GM19463 (cell line): ENCODE data around the gene TRAPPC3.
A peak's percentile ranks its signal among the peaks of the same experiment; 100 is the strongest.

Source experiments
- ATAC-seq: cut with Tn5 transposase; IDR thresholded peaks from one replicate; pipeline ENCODE4 v1.9.1; 2021; ENCODE audit warnings: mild to moderate bottlenecking, moderate library complexity; ENCODE audit not compliant: unreplicated experiment

The TRAPPC3 gene

GRCh38 chr1:36107394-36107793 lies 41.9 kb downstream of the TRAPPC3 start:
- ATAC-seq, result no peak

GRCh38 chr1:36106269-36106668 lies 43.0 kb downstream of the TRAPPC3 start:
- no peak for ATAC-seq

- no peak for ATAC-seq
These were observed 47.7 kb downstream of the TRAPPC3 start for GRCh38 chr1:36101546-36101945.

GRCh38 chr1:36100376-36100775 lies 48.9 kb downstream of the TRAPPC3 start:
- no peak for ATAC-seq

- no peak for ATAC-seq
These were observed 49.5 kb downstream of the TRAPPC3 start for GRCh38 chr1:36099681-36100341.

- no peak for ATAC-seq
These were observed 50.5 kb downstream of the TRAPPC3 start for GRCh38 chr1:36098650-36099365.

- ATAC-seq, result no peak
These were observed 51.3 kb downstream of the TRAPPC3 start for GRCh38 chr1:36097693-36098585.

- no peak for ATAC-seq
These were observed 52.5 kb downstream of the TRAPPC3 start for GRCh38 chr1:36096500-36097432.

- ATAC-seq, result no peak
These were observed 53.4 kb downstream of the TRAPPC3 start for GRCh38 chr1:36095760-36096405.

- ATAC-seq, result no peak
These were observed 54.6 kb downstream of the TRAPPC3 start for GRCh38 chr1:36094621-36095061.

- ATAC-seq, result no peak
These were observed 55.4 kb downstream of the TRAPPC3 start for GRCh38 chr1:36093929-36094328.

GRCh38 chr1:36093226-36093625 lies 56.1 kb downstream of the TRAPPC3 start:
- no peak for ATAC-seq

GRCh38 chr1:36092798-36093185 lies 56.5 kb downstream of the TRAPPC3 start:
- ATAC-seq, result no peak

GRCh38 chr1:36092166-36092797 lies 57.0 kb downstream of the TRAPPC3 start:
- ATAC-seq, result no peak

- no peak for ATAC-seq
These were observed 57.6 kb downstream of the TRAPPC3 start for GRCh38 chr1:36091698-36092097.

GRCh38 chr1:36091141-36091540 lies 58.1 kb downstream of the TRAPPC3 start:
- ATAC-seq, result no peak

GRCh38 chr1:36089393-36090121 lies 59.7 kb downstream of the TRAPPC3 start:
- ATAC-seq, result no peak

GRCh38 chr1:36088577-36089392 lies 60.5 kb downstream of the TRAPPC3 start, which contains the start of gene ADPRS:
ADPRS (plus strand) TSS chr1:36088892; CDS start chr1:36088905, 13 bp downstream.
- peak; percentile 74 for ATAC-seq
